Measurements from ENCODE around the gene HNRNPH3. TPM values are rescaled to one million over a fixed set of nuclear protein-coding genes. Genes with fewer than 3 reads are reported as not detected.

The HNRNPH3 gene
- total RNA-seq, 1 donor from 2014 or later, result 19.8 TPM

DNA sequence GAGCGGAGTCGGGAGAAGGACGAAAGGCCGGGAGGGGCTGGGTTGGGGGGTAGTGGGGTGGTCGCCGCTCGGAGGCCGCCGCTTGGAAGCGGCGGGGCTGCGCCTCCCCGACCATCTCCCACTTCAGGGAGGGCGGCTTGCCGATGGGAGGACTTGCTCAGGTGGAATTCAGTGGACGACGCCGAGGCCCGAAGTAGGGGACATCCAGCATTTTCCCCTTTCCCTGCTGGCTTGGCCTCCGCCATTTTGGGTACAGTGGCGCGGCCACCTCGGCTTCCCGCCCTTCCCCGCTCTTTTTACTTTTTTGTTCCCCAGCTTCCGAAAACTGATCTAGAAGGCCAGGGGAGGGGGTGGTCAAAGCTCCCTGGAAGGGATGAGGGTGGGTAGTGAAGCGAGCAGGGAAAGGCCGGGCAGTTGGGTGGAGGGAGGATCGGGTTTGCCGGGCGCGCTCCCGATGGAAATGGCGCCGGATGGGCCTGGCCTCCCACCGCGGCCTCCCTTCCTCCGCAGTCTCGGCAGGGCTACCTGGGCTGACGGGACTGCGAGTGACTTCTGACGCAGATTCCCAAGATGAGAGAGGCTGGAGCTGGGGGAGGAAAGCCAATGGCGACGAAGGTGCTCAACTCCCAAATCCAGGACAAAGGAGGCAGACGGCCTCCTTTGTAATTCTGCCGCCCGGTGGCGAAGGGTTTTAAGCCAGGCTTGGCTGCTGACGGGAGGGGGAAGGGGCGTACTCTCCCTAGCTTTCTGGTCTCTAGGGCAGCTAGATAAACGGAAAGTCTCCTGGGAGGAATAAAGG, 594 bp downstream of the HNRNPH3 start, which contains the start of gene PBLD:
PBLD (minus strand) TSS at position 670 of the 799 bp plus-strand sequence. CDS start 26,084 bp downstream, outside the sequence.
- DNase-seq (ENCODE audit: low read depth in 2 of 2), result peak; percentile 68 to 85

DNA sequence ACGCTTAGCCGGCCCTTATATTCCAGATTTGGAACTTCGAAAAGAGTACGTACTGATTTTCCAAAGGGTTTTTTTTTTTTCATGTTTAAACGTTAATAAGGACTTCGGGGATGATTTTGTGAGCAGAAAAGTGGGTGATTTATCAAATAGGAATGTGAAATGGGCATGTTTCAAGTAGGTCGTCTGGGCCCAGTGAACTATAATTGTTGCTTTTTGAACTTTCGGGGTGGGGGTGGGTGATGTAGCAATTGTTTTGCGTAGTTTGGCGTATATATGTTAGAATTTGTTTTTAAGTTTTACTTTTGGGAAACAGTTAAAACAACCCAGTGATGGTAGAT, 1.2 kb downstream of the HNRNPH3 start:
- no peak for DNase-seq (ENCODE audit: low read depth in 2 of 2)

DNA sequence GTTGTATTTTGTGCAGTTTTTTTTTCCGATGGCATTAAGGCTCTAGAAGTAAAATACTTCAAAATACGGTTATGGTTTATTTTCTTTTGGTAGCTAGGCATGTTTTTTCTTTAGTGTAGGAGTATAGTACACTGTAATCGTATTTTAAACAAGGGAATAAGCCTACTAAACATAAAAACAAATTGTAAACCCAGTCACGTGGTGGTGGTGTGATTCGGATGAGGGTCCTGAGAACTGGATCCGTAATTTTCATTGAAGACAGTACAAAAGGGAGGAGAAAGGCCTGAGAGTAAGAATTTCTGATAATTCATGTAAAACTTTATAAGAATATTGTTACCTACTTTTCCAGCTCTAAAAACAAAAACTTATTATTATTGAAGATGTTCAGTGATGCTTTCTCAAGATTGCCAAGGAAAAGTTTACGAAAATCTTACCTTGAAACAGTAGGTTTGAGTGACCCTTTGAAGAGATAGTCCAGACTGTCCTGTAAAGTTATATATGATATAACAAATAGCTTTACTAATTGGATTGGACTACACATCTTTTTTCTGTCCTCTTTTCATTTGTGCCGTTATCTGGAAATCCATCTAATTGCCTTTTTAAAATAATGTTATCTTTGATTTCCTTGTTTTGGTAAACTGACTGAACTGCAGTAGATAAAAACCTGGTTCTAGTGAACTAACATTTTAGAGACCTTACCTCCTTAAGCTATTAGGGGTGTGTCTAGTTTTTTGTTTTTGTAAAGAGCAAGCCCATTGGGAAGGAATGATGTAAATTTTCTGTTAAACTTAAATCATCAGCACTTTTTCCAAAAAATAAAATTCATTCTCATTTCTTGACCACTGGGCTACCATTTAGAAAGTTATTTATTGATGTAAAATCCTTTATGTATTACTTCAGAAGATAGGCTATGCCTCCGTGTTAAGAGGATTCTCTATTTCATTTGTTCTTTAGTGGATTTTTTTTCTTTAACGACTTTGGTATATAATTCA, 1.9 kb downstream of the HNRNPH3 start:
- DNase-seq (ENCODE audit: low read depth in 2 of 2), result no peak

DNA sequence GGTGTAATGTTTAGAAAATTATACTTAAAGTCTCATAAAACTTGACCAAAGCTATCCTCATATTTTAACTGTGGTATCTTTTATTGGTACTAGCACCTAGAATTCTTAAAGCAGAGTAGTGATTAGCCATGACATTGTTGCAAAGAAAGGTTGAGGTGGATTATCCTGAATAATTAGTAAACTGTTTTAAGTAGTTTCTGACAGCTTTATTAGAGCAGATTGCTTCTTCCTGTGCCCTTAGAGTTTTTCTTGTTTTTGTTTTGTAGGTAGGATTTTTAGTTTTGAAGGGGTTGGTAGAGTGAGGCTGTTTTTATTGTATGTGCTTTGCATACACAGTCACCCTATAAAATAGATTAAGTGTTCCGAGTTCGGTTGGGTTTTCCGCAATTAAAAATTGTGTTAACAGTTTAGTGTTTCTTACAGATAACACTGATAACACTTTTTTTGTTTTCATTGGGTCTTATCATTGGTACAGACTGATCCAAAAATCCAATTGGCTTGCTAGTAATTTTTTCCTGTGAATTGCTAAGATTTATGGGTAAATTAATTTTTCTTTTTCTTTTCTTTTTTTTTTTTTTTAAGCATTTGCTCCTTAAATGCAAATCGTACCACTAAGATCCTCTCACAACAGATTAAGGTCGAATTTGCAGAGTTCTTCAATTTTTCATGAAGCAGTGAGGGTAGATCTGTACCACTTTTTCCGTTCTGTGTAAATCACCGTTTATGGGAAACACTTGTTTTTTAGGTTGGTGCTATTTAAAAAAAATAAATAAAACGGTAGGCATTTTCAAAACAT, 3.0 kb downstream of the HNRNPH3 start:
- DNase-seq (ENCODE audit: low read depth in 2 of 2), result no peak

DNA sequence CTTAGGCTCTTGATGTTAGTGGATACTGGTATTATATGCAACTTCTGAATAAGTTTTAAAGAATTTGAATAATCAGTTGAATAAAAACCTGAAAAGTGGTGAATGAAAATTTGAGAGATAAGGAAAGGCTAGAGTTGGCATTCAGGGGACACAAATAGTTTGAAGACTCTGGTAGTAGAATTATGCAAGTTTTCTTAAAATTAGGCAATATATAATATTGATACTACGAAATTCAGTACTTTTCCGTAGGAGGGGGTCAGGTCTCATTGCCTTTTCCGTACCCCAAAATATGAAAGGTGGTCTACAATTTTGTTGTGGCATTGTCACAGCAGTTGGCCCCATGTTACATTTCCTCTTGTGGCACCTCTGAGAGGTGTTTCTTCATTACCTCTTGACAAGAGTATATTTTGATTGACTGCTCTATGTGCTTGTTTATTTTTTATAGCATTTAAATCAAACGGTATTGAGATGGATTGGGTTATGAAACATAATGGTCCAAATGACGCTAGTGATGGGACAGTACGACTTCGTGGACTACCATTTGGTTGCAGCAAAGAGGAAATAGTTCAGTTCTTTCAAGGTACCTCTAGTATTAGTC, 5.0 kb downstream of the HNRNPH3 start:
- DNase-seq (ENCODE audit: low read depth in 2 of 2), result no peak

DNA sequence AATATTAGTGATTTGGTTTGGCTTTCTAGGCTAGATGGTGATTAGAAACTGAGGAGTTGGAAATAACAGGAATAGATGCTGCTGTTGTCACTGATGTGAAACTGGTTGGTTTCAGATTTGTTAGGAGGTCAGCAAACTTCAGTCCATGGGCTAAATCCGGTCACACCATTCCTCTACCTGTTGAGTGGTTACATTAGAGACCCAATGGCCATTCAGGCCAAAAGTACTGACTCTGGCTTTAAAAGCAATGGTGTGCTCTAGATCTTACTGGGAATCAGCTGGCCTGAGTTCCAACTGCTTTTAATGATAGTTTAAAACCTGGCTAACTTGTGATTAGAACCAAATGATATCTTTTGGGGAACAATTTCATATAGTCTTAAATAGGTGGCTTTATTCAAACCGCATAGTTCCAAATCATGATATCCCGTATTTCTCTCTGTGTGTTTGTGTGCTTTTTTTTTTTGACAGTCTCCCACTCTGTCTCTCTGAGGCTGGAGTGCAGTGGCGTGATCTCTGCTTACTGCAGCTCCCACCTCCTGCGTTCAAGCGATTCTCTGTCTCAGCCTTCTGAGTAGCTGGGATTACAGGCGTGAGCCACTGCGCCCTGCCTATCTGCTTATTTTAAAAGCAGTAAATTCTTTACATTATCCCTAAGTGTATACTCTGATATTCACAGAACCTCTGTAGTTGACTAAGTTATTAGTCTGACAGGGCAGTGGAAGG, 8.7 kb downstream of the HNRNPH3 start:
- DNase-seq (ENCODE audit: low read depth in 2 of 2), result no peak

DNA sequence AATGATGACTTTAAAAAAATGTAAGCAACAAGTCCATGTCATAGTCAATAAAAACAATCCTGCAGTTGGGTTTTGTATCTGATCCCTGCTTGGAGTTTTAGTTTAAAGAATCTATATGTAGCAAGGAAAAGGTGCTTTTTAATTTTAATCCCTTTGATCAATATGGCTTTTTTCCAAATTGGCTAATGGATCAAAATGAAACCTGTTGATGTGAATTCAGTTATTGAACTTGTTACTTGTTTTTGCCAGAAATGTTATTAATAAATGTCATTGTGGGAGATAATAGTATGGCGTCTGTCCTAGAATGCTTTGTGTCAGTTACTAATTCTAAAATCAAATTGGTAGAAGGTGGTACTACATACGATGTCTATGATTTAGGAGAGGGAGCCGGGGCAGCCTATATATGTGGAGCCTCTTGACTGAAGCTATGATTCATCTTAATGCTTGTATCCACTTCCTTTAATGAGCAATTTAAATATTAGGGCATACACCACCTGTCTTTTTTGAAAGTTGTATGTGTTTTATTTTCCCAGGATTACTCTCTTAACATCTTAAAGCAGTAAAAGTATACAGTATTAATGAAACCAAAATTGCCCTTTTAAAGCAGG, 11.1 kb downstream of the HNRNPH3 start:
- DNase-seq (ENCODE audit: low read depth in 2 of 2), result no peak

DNA sequence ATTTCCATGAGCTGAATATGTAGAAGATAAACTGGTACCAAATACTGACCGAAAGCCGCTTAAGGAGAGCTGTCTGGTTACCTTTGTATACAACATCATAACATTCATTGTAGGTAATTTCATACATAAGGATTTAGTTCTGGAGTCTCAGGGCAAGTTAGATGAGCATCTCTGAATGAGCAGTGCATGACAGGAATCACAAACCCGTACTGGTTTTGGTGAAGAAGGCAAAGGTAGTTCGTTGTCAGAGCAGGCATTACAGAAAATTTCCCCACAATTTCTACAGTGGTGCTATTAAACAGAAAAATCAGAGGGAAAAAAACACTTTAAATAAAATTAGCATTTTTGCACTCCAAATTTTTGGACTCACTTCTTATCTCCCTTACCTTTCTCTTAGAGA, 13.8 kb downstream of the HNRNPH3 start:
- DNase-seq (ENCODE audit: low read depth in 2 of 2), result no peak

DNA sequence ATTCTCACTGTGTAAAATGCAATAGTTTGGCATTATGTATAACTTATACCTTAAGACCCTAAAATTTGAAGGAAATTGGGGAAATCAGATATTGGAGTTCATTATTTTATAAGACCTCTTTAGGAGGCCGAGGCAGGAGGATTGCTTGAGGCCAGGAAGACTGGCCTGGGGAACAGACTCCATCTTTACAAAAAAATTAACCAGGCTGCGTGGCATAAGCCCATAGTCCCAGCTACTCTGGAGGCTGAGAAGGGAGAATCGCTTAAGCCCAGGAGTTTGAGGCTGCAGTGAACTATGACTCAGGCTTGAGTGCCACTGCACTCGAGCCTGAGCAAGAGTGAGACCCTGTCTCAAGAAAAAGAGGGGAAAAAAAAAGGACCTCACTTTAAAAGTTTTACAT, 14.9 kb downstream of the HNRNPH3 start:
- DNase-seq (ENCODE audit: low read depth in 2 of 2), result no peak

DNA sequence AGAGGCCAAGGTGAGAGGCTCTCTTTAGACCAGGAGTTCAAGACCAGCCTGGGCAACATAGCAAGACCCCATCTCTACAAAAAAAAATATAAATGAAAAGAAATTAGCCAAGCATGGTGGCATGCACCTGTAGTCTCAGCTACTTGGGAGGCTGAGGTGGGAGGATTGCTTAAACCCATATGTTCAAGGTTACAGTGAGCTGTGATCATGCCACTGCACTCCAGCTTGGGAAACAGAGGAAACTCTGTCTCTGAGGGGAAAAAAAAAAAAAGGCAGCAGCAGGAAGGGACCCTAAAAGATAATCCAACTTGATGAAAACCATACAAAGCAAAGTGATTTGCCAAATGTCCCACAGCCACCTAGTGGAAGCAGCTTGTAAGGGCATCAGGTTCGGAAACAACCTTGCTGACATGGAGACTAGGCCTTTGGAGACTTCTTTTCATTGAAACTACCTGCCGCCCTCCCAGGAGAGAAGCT, 16.4 kb downstream of the HNRNPH3 start:
- peak; percentile 38 to 66 for DNase-seq (ENCODE audit: low read depth in 2 of 2)

DNA sequence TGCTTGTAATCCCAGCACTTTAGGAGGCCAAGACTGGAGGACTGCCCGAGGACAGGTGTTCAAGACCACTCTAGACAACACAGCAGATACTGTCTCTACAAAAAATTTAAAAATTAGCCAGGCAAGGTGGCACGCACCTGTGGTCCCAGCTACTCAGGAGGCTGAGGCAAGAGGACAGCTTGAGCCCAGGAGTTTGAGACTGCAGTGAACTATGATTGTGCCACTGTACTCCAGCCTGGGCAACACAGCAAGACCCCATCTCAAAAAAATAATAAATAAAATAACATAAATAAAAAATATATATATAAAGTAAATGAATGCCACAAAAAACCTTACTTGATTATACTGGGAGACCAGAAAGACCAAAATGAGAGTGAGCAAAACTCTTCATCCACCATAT, 21.7 kb downstream of the HNRNPH3 start:
- no peak for DNase-seq (ENCODE audit: low read depth in 2 of 2)

DNA sequence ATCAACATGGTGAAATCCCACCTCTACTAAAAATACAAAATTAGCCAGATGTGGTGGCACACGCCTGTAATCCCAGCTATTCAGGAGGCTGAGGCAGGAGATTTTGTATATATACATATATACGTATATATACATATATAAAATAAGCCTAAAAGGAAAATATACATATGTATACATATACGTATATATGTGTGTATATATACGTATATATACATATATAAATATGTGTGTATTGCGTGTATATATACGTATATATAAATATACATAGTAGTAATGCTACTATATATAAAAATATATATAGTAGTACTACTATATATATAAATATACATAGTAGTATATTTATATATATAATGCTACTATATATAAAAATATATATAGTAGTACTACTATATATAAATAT, 27.3 kb downstream of the HNRNPH3 start:
- DNase-seq (ENCODE audit: low read depth in 2 of 2), result no peak

DNA sequence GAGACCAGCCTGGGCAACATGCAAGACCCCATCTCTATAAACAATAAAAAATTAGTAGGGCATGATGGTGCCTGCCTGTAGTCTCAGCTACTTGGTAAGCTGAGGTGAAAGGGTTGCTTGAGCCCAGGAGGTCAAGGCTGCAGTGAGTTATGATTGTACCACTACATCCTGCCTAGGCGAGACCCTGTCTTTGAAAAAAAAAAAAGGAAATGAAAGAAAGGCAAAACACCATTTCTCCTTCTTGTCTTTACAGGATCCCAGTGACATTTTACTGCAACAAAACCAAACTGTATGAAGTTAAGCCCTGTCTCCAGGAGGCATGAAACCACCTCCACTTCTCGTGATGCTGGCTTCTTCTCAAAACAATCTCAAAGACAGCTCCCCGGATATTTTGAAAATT, 30.7 kb downstream of the HNRNPH3 start:
- no peak for DNase-seq (ENCODE audit: low read depth in 2 of 2)

DNA sequence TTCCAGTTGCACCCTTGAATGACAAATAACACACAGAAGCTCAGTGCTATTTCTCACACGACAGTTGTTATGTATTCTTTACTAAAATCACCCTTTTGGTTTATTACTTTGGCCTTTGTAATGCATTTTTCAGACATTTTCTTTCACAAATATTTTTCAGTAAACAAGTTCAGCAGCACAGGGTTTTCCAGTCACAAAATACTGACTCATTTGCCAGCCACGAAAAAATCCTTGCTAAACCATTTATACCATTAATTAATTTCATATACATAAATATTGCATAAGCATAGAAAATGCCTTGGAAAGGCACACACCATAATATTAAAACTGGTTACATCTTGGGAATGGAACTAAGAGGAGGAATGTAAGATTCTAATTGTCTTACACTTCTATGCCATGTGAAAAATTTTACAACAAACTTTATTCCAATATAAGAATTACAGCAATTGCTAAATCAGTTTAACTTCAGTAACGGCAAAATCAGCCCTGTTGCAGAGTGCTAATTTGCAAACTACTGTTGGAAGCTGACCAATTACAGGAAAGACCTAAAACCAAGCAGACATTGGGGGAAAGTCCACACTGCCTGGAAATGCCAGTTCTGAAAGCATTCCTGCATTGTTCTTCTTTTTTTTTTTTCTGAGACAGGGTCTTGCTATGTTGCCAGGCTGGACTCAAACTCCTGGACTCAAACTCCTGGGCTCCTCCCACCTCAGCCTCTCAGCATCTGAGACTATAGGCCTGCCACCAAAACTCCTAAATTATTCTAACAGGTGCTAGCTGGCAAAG, 32.4 kb downstream of the HNRNPH3 start:
- DNase-seq (ENCODE audit: low read depth in 2 of 2), result no peak

DNA sequence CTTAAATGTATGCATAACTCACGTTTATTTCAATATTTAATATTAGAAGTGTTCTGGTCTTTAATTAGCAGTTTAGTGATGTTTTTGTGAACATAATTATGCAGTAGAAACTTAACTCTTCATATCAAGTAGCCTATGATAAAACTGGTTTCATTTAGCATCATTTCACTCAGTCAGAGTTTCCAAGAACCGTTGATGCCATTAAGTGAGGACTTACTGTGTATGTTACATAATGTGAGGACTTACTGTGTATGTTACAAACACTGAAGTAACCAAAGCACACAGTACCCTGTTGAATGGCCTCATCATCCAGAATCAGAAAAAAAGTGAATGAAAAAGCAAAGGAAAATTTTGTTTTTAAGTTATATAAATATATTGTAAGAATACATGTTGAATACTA, 33.7 kb downstream of the HNRNPH3 start:
- DNase-seq (ENCODE audit: low read depth in 2 of 2), result no peak

DNA sequence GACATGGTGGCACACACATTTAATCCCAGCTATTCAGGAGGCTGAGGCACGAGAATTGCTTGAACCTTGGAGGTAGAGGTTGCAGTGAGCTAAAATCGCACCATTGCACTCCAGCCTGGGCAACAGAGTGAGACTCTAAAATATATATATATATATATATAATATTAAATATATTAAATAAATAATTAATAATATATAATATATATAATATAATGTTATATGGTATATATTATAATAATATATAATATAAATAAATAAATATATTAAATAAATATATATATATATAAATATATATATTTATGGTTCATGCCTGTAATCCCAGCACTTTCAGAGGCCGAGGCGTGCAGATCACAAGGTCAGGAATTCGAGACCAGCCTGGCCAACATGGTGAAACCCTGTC, 34.7 kb downstream of the HNRNPH3 start:
- no peak for DNase-seq (ENCODE audit: low read depth in 2 of 2)

DNA sequence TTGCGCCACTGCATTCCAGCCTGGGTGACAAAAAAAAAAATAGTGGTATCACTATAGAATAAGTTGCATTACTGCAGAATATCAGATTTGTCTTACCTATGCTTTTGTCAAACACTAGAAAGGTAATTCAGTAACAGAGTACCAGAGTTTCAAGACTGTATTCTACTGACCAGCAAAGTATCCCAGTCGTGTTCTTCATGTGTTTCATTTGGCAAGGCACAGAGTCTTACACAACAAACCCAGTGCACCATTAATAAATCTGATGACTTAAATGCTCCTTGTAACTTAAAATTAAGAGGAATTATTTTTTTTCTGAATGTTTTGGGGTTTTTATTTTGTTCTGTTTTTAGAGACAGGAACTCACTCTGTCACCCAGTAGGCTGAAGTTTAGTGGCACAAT, 35.3 kb downstream of the HNRNPH3 start:
- DNase-seq (ENCODE audit: low read depth in 2 of 2), result no peak

DNA sequence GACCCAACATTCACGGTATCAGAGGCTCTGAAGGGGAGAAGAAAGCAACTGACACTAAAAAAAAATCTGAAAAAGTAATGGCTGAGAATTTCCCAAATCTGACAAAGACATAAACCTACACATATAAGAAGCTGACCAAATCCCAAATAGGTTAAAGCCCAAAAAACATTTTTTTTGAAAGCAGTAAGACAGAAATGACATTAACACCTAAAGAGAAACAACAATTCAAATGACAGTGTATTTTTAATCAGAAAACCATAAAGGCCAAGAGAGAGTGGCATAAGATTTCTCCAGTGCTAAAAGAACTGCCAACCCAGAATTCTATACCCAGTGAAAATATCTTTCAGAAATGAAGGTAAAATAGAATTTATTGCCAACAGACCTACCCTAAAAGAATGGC, 39.7 kb downstream of the HNRNPH3 start:
- no peak for DNase-seq (ENCODE audit: low read depth in 2 of 2)

DNA sequence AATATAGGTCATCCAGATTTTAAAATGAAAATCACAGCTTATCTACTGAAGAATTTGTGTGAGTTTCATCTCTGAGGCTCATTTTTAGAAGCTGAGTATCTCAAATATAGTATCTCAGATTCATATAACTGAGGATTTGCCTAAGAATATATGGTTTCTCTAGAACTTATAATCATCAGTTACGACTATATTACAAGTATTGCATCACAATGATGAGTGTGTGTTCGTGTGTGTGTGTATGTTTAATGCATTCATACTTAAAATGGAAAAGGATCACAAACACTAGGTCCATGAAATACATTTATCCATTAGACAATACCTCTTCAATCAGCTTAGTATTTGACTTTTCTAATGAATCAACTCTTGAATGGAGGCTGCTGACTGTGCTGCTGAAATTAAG, 53.9 kb downstream of the HNRNPH3 start:
- DNase-seq (ENCODE audit: low read depth in 2 of 2), result no peak

All from dermis microvascular lymphatic vessel endothelial cell (primary cell).